ENCODE results near the gene NRP1.

DNA sequence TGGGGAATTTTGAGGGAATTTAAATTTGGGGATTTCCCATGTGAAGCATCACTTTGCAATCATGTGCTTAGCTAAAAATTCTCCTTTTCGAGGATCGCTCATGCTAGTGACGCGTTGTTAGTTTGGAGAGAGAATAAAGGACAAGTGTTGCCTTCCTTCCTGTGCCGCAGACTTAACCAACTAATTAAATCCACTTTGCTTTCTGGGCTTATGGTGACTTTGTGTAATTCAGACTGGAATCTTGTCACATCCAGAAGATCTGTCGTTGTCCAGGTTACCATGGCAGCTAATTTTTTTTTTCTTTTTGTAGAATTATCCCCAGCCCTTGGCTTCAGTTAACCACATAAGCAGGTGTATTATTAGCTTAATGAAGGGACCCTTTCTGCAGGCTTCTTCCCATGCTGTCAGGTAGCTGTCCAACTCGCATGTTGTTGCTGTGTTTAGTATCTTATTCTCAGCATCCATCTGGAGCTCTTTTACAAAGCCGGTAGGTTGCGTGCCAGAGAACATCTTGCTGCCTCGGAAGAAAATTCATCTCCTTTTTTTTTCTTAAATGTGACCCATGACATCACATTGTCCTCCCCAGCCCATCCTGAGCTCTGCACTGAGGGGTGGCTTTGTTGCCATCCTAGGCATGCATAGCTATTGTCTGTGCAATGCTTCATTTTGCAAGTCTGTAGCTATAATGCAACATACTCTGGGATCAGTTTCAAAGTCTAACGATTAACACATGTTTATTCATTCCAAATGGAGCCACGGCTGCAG, 47.2 kb upstream of the NRP1 start:
- TF ChIP-seq CTCF (IDR thresholded peaks at IDR 0.05) (no peak), POLR2A (IDR thresholded peaks at IDR 0.05) (no peak)
